Activated T-helper 9 cell treated with anti-CD3 and anti-CD28 coated beads, Interleukin-2, amount 50 U/mL, for 16 hours (primary cell): Measurements from ENCODE around the gene PPP2R5C.

Experiments used
- DNase-seq: peaks from one replicate; pipeline ENCODE4 v3.0.0-alpha.2; 2020; ENCODE audit warnings: low read depth

Gene PPP2R5C

GRCh38 chr14:101865288-101865687, 103.8 kb downstream of the PPP2R5C start:
- no peak for DNase-seq

GRCh38 chr14:101867854-101868253, 106.3 kb downstream of the PPP2R5C start:
- no peak for DNase-seq

GRCh38 chr14:101869217-101869616, 107.7 kb downstream of the PPP2R5C start:
- DNase-seq: no peak

GRCh38 chr14:101870273-101870939, 108.9 kb downstream of the PPP2R5C start:
- DNase-seq: no peak

GRCh38 chr14:101872346-101872745, 110.8 kb downstream of the PPP2R5C start:
- no peak for DNase-seq

GRCh38 chr14:101873076-101873825, 111.7 kb downstream of the PPP2R5C start:
- no peak for DNase-seq

- no peak for DNase-seq
Observed at GRCh38 chr14:101873991-101874390, 112.5 kb downstream of the PPP2R5C start.

GRCh38 chr14:101875041-101875726, 113.7 kb downstream of the PPP2R5C start:
- no peak for DNase-seq

GRCh38 chr14:101875727-101876554, 114.4 kb downstream of the PPP2R5C start:
- DNase-seq: no peak

GRCh38 chr14:101876555-101876938, 115.0 kb downstream of the PPP2R5C start:
- DNase-seq: peak; percentile 57

- no peak for DNase-seq
Observed at GRCh38 chr14:101877766-101878165, 116.3 kb downstream of the PPP2R5C start.

GRCh38 chr14:101878211-101878821, 116.8 kb downstream of the PPP2R5C start:
- no peak for DNase-seq

- DNase-seq: no peak
Observed at GRCh38 chr14:101878822-101879528, 117.5 kb downstream of the PPP2R5C start.

- no peak for DNase-seq
Observed at GRCh38 chr14:101879529-101880336, 118.2 kb downstream of the PPP2R5C start.

GRCh38 chr14:101881426-101881825, 119.9 kb downstream of the PPP2R5C start:
- no peak for DNase-seq

GRCh38 chr14:101882141-101882935, 120.8 kb downstream of the PPP2R5C start:
- no peak for DNase-seq

GRCh38 chr14:101884089-101884933, 122.8 kb downstream of the PPP2R5C start:
- DNase-seq: no peak

GRCh38 chr14:101884934-101885576, 123.5 kb downstream of the PPP2R5C start:
- DNase-seq: no peak
